HG02970 (cell line): ENCODE results near the gene VKORC1.

Experiments used
- ATAC-seq: cut with Tn5 transposase; IDR thresholded peaks from one replicate; pipeline ENCODE4 v1.9.1; 2021; ENCODE audit warnings: mild to moderate bottlenecking, moderate library complexity, moderate number of reproducible peaks; ENCODE audit not compliant: unreplicated experiment, low FRiP score

The VKORC1 gene

GRCh38 chr16:31130899-31131298 is 36.3 kb upstream of the VKORC1 start:
- ATAC-seq: no peak

DNA sequence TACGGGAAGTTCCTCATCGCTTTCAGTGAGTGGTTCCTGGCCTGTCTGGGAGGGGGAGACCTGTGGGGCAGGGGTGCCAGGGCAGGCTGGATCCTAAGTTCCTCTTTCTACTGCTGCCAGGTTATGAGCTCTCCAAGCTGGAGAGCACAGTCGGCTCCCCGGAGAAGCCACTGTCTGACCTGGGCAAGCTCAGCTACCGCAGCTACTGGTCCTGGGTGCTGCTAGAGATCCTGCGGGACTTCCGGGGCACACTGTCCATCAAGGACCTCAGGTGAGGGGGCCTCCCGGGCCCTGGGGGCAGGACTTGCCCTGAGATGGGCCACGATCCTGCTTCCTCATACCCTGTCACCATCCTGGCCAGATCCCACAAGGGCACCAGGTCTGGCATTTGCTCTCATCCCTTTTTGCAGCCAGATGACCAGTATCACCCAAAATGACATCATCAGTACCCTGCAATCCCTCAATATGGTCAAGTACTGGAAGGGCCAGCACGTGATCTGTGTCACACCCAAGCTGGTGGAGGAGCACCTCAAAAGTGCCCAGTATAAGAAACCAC is 35.8 kb upstream of the VKORC1 start:
- ATAC-seq: no peak

GRCh38 chr16:31129568-31130335 is 35.2 kb upstream of the VKORC1 start:
- no peak for ATAC-seq

DNA sequence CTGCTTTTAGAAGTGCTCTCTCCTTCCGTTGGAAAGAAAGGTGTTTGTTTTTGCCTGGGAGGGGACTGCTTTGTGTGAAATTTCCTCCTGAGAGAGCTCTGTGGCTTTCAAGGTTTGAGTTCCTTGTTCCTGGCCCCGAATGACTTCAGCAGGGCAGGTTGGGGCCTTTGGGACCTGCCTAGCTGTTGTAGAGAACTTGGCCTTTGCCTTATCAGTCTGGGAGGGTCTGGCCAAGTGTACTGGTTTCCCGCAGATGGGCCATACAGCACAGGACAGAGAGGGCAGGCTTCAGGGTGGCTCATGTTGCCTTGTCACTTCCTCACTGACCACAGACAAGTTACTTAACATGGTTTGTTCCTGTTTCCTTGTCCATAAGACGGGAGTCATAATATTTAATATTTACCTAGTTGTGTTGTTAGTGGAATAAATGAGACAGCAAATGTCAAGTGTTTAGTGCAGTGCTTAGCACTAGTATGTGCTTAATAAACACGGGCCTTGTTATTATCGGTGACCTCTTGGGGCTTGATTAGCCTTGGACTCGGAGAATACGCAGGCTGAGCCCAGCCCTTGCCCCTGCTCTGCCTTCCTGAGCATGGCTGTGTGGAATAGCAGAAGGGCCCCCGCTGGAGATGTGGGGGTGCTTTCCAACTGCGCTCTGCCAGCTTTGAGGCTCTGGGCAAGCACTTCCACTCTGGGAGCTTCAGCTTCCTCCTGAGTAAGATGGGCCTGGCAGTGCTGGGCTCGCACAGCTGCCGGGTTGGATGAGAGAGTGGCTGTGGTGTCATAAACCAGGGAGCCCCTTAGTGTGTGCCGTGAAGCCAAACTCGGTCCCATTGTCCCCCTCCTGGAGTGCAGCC is 34.3 kb upstream of the VKORC1 start:
- no peak for ATAC-seq

DNA sequence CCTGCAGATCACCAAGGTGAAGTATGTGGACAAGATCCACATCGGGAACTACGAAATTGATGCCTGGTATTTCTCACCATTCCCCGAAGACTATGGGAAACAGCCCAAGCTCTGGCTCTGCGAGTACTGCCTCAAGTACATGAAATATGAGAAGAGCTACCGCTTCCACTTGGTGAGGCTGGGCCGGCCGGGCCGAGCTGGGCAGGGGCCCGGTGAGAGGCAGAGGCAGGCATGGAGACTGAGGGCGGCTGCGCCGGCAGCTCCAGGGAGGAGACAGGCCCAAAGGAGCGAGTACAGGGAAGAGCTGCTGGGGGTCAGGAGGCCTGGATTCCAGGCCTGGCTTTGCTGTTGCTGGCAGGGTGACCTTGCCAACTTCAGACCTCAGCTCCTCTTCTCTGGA is 32.6 kb upstream of the VKORC1 start:
- ATAC-seq: no peak

DNA sequence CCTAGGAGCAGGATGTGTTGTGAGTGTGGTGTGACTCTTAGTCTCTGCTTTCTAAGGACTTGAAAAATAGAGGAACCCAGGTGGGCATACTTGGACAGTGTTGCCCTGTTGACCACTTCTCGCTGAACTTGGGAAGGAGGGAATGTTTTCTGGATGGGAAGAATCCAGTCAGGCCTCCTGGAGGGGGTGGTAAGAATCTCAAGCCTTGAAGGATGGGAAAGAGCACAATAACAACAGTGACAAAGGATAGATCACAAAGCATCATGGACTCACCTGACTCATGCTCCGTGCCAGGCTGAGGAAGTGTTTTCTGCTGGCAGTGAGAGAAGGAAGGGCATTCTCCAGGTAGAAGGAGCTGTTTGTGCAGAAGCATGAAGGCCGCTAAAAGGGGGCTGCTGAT is 31.2 kb upstream of the VKORC1 start:
- ATAC-seq: no peak

- no peak for ATAC-seq
These were observed 25.5 kb upstream of the VKORC1 start for GRCh38 chr16:31120129-31120528.

- ATAC-seq: no peak
These were observed 23.9 kb upstream of the VKORC1 start for GRCh38 chr16:31118223-31119155.

GRCh38 chr16:31117384-31118222 is 23.0 kb upstream of the VKORC1 start, which contains the start of gene KAT8:
Gene KAT8, plus strand, starts transcription at chr16:31117664. Its CDS starts 18 bp downstream, at chr16:31117682.
- peak; percentile 87 for ATAC-seq

- ATAC-seq: no peak
These were observed 19.9 kb upstream of the VKORC1 start for GRCh38 chr16:31114468-31114867.

- ATAC-seq: no peak
These were observed 18.8 kb upstream of the VKORC1 start for GRCh38 chr16:31113121-31114120.

- no peak for ATAC-seq
These were observed 18.1 kb upstream of the VKORC1 start for GRCh38 chr16:31112711-31113110.

DNA sequence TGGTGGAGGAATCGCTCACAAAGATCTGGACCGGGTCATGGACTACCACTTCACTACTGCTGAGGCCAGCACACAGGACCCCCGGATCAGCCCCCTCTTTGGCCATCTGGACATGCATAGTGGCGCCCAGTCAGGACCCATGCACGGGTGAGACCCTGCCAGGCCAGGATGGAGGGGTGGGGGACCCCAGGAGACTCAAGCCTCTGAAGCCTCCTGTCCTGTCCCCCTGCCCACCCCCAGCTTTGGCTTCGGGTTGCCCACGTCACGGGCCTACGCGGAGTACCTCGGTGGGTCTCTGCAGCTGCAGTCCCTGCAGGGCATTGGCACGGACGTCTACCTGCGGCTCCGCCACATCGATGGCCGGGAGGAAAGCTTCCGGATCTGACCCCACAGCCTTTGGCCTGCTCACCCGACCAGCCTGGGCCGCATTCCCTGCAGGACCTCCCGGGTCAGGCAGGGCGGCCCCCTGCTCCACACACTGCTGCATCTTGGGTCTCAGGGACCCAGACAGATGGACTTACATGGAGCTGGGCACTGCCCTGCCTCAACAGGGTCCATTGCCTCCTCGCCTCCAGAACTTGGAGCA is 17.4 kb upstream of the VKORC1 start:
- no peak for ATAC-seq

GRCh38 chr16:31110106-31111034 is 15.8 kb upstream of the VKORC1 start:
- no peak for ATAC-seq

DNA sequence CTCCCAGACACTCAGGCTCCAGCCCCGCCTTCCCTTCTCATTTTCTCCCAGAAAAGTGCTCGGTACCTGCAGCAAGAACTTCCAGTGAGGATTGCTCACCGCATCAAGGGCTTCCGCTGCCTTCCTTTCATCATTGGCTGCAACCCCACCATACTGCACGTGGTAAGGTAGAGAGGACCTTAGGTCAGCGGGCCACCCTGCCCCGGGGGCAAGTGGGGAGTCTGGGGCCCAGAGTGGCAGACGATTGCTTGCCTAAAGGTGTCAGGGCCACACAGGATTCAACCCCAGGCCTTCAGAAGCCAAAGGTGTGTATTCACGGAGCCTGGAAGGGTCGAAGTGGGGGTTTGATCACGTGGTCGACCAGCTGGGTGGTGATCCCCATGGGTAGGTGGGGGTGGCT is 15.0 kb upstream of the VKORC1 start:
- ATAC-seq: no peak

- no peak for ATAC-seq
These were observed 14.4 kb upstream of the VKORC1 start for GRCh38 chr16:31108794-31109558.
